NCI-H345 (cell line): ENCODE results near the gene SHB.
"Not testable (repeated sequence)": the region's sequence is repeated elsewhere in the genome, so short reads cannot be mapped to it uniquely, and the experiment has no call there.

Experiments used
- DNase-seq: peaks from one replicate; lab custom pipeline; 2025; lab: John Stamatoyannopoulos, UW

SHB gene

GRCh38 chr9:37902796-37903646 is 166.0 kb downstream of the SHB start:
- DNase-seq, result peak; percentile 52

DNA sequence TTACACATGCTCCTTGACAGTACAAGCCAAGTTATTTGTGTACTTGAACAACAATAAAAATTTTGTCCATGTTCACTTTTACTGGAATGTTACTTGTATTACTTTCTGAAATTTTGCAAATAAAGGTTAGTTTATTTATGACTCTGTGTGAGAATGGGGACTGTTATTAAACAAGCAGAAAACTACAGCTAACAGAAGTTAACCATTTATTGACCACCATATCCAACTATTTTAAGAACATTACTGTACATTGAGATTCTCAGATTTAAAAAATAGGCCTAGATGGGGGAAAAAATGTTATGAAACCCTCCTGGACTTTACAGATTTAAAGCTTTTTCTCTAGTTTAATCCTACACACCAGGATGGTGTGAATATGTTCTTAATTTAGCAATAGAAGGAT is 166.9 kb downstream of the SHB start:
- no peak for DNase-seq

DNA sequence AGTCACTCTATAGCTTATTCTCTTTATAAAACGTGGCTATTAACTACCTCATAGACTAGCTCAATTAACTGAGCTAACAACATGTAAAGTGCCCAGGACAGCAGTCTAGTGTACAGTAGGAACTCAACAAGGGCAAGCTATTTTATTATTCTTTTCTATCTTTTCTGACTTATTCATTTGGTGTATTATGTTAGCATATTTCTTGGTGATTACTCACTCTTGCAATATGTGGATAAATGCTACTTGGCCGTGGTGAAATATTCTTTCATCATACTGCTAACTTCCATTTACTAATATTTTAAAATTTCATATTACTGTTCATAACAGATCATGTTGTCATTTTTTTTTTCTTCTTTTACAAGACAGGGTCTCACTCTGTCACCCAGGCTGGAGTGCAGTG is 170.0 kb downstream of the SHB start:
- DNase-seq, result no peak

- DNase-seq, result no peak
Observed at GRCh38 chr9:37897665-37898064, 171.4 kb downstream of the SHB start.

DNA sequence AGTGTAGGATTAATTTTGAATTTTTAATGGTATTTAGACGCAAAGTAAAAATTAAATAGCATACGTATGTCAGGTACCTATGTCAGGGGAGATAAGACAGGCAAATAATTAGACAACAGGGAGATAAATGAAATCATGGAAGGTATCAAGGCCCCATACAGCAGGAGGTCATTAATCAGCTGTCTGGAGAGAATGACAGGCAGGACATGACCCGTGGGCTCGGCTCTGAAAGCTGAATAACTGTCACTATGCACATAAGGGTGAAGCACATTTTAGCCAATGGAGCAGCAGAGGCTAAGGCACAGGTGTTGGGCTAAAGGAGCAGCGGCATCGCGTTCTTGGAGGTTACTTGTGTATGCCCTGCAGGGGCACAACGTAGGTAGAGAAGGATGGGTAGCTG is 177.0 kb downstream of the SHB start:
- no peak for DNase-seq

DNA sequence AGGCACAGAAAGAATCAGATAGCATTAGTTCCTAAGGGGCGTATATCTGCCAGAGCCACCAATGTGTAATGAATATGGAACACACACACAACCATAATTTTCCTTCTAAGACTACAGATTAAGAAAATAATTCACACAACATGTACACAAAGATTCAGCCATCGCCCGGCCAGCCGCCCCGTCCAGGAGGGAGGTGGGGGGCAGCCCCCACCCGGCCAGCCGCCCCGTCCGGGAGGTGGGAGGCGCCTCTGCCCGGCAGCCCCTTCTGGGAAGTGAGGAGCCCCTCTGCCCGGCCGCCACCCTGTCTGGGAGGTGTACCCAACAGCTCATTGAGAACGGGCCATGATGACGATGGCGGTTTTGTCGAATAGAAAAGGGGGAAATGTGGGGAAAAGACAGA is 178.0 kb downstream of the SHB start:
- DNase-seq, result not testable (repeated sequence)

DNA sequence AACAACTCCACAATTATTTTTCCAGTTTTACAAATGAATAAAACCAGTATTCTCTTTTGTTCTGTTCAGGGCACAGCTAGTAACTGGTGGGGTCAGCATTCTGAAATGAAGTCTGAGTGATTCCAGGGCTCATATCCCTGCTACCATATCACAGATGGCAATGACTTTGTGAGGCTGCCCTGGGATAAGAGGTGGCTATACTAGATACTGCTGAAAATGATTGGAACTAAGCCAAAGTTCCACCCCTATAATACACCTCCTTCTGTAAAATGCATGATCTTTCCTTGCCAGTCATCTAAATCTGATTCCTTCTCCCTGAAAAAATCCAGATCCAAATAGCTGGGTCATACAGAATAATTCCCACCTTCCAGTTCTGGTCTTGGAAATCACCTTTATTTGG is 179.5 kb downstream of the SHB start:
- DNase-seq, result no peak

DNA sequence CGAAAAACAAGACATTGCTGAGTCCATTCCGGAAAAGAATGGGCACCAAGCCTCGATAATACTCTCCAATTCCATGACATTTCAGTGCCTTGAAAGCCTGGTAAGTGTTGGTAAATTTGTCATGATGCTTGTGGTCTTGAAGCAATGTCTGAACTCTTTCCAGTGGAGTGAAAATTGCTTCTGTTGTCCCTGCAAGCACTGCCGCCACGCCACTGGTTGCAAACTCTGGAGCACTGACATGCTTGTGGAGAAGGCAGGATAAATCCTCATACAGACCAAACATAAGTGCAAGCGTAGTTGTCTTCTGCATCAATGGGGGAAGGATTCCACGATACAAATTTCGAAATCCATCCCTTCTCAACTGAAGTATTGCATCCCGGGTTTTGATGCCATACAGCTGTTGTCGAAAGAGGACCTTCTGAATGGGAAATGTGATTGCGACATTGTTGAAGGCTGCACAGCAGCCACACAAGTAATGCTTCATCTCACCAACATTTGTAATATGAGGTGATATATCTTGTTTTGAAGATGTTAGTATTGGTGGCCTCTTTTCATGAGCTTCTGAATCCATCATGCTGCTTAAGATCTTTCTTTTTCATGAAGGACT is 180.9 kb downstream of the SHB start:
- DNase-seq, result not testable (repeated sequence)

DNA sequence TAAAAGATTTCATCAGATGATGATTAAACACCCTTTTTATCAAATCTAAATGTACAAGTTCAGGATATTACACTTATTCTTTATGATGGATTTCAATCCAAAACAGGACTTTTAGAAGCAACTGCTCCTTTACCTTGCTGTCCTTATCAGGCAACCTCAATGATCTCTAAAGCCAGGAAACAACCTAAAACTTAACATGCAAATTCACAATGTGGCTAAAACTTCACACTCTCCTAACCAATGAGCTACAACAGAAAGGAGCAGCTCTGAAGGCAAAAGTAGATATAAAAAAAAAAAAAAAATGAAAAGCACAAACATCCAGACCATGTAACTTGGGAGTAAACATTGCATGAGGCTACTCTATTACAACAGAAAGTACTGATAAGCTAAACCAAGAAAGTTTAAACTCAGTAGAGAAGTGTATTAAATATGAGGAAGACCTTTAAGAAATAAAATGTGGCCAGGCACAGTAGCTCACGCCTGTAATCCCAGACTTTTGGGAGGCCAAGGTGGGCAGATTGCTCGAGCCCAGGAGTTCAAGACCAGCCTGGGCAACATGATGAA is 188.0 kb downstream of the SHB start:
- no peak for DNase-seq

- DNase-seq, result no peak
Observed at GRCh38 chr9:37876376-37876775, 192.7 kb downstream of the SHB start.

DNA sequence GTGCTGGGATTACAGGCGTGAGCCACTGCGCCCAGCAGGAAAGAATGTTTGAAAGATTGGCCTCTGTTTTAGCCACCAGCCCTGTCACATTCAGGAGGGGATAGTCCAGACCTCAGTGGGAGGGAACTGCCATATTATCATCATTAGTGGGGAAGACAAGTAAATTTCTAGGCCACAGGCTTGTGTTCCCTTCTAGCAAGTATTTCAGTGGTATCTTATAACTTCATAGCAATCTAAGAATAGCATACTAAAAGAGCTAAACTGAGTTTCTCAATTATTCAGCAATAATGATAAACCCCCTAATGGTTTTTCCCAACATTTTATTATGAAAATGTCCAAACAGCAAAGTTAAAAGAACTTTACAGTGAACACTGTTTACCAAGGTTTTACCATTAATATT is 195.1 kb downstream of the SHB start:
- DNase-seq, result no peak

- DNase-seq, result no peak
Observed at GRCh38 chr9:37870799-37871176, 198.2 kb downstream of the SHB start.

DNA sequence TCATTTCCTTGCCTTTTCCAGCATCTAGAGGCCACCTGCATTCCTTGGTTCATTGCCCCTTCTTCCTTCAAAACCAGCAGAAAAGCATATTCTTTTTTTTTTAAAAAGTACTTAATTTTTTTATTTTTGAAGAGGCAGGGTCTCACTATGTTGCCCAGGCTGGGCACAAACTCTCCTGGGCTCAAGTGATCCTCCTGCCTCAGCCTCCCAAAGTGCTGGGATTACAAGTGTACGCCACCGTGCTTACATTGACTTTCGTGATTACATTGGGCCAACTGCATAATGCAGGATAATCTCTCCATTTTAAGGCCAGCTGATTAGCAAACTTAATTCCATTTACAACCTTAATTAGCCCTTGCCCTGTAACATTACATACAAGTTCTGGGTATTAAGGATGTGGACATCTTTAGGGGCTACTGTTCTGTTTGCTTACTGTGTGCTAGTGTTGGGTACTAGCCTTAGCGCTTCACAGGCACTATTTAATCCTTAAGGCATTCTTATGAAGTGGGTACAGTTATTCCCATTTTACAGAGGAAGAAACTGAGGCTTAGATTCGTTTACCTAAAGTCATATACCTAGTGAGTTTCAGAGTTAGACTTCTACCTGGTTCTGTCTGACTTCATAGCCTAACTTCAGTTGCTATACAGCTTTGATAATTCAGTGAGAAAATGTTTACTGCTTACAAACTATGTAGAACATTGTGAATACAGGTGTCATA is 198.8 kb downstream of the SHB start:
- DNase-seq, result no peak
